Measurements from ENCODE around the gene SLC2A5. TPM values are rescaled to one million over a fixed set of nuclear protein-coding genes. Genes with fewer than 3 reads are reported as not detected.

Gene SLC2A5
- total RNA-seq, 1 donor: 2.2 TPM

DNA sequence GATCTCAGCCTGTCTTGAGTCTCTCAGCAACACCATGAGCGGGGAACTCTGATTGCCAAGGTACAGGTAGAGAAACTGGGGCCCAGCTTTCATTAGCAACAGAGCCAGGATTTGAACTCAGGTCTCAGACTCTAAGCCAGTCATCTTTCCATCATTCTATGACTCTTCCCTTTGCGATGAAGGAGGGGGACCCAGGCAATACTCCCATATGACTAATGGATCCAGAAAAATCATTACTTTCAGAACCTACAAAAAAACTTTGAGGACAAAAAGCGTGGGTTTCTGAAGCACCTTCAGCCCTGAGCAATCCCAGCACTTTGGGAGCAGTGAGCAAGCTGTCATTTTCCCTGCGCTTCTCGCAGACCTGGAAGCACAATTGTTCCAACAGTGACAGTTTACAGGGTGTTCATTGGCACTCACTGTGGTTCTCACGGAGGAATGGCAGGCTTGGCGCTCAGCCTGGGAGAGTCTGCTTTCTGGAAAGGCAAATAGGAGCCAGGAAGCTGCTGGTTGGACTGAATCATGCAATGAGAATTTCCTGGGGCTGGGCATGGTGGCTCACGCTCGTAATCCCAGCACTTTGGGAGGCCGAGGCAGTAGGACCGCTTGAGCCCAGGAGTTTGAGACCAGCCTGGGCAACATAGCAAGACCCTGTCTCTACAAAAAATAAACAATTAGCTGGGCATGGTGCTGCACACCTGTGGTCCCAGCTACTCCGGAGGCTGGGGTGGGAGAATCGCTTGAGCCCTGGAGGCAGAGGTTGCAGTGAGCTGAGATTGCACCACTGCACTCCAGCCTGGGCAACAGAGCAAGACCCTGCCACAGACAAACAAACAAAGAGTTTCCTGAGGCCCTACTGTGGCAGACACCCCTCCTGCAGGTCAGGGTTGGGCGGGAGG, 83.3 kb downstream of the SLC2A5 start:
- peak; percentile 89 for DNase-seq (ENCODE audit: low read depth)
- TF ChIP-seq, protein P1, sequence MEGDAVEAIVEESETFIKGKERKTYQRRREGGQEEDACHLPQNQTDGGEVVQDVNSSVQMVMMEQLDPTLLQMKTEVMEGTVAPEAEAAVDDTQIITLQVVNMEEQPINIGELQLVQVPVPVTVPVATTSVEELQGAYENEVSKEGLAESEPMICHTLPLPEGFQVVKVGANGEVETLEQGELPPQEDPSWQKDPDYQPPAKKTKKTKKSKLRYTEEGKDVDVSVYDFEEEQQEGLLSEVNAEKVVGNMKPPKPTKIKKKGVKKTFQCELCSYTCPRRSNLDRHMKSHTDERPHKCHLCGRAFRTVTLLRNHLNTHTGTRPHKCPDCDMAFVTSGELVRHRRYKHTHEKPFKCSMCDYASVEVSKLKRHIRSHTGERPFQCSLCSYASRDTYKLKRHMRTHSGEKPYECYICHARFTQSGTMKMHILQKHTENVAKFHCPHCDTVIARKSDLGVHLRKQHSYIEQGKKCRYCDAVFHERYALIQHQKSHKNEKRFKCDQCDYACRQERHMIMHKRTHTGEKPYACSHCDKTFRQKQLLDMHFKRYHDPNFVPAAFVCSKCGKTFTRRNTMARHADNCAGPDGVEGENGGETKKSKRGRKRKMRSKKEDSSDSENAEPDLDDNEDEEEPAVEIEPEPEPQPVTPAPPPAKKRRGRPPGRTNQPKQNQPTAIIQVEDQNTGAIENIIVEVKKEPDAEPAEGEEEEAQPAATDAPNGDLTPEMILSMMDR (IDR thresholded peaks at IDR 0.05; ENCODE audit: insufficient read depth, low read depth, low read length): no peak
- H3K4me3 ChIP-seq (ENCODE audit: low read depth, low read length): no peak overlapping the region

Small RNA genes within 50 kb of the gene (small RNA-seq; reads per million reads assigned to genes)
- gene RF00424: not detected

Other genes starting within 250 kb of the SLC2A5 start
- gene ENO1, start 190.9 kb downstream of the SLC2A5 start, total RNA-seq: 1,401 and 1,535 TPM in 2 replicates
- gene CA6, start 123.8 kb downstream of the SLC2A5 start, total RNA-seq: not detected in 2 replicates
- gene SLC2A7, start 43.2 kb downstream of the SLC2A5 start, total RNA-seq: not detected in 2 replicates
- 6.1 and 9.5 TPM in 2 replicates for gene GPR157, start 59.5 kb upstream of the SLC2A5 start, total RNA-seq
- gene H6PD, start 165.1 kb upstream of the SLC2A5 start, total RNA-seq: 27.2 and 47.4 TPM in 2 replicates
- gene SPSB1, start 223.3 kb upstream of the SLC2A5 start, total RNA-seq: 20.7 and 48.6 TPM in 2 replicates